ENCODE data around the gene LRRC51. TPM values are rescaled to one million over a fixed set of nuclear protein-coding genes. Genes with fewer than 3 reads are reported as not detected.
"Not testable (repeated sequence)": the region's sequence is repeated elsewhere in the genome, so short reads cannot be mapped to it uniquely, and the experiment has no call there.

The LRRC51 gene
- total RNA-seq, 1 donor from 2014 or later: 2.6 TPM

- H3K27ac ChIP-seq (ENCODE audit: low read depth, low read length): no peak overlapping the region
Measured at GRCh38 chr11:72119198-72119597, 38.5 kb downstream of the LRRC51 start.

GRCh38 chr11:72120930-72121329 is 40.3 kb downstream of the LRRC51 start:
- Histone ChIP-seq H3K36me3 (ENCODE audit: control insufficient read depth in 3 of 3, insufficient read depth in 3 of 3, low read length in 3 of 3) (no peaks in the 10 kb centered on the region), H3K27me3 (ENCODE audit: control insufficient read depth in 3 of 3, insufficient read depth in 3 of 3, low read length in 3 of 3) (peaks cover 0 to 6% (median 0%) of the 10 kb centered on the region in 3 donors), H3K4me3 (ENCODE audit: low read length in 3 of 3) (no peak overlapping the region), H3K27ac (ENCODE audit: low read depth, low read length) (no peak overlapping the region), H3K9ac (ENCODE audit: low read depth in 1 of 3, low read length in 3 of 3) (no peak overlapping the region), H3K4me1 (ENCODE audit: control insufficient read depth in 3 of 3, insufficient read depth in 3 of 3, low read length in 3 of 3) (no peaks in the 10 kb centered on the region), H3K9me3 (ENCODE audit: control insufficient read depth in 3 of 3, low read length in 3 of 3) (no peaks in the 10 kb centered on the region)

More at GRCh38 chr11:72119198-72119597, 38.5 kb downstream of the LRRC51 start:
- H3K27me3 ChIP-seq (ENCODE audit: control insufficient read depth in 3 of 3, insufficient read depth in 3 of 3, low read length in 3 of 3): peaks cover 0 to 6% (median 0%) of the 10 kb centered on the region in 3 donors
- no peak overlapping the region for H3K9ac ChIP-seq (ENCODE audit: low read depth in 1 of 3, low read length in 3 of 3)
- H3K36me3 ChIP-seq (ENCODE audit: control insufficient read depth in 3 of 3, insufficient read depth in 3 of 3, low read length in 3 of 3): no peaks in the 10 kb centered on the region
- H3K9me3 ChIP-seq (ENCODE audit: control insufficient read depth in 3 of 3, low read length in 3 of 3): no peaks in the 10 kb centered on the region
- H3K4me3 ChIP-seq (ENCODE audit: low read length in 3 of 3): no peak overlapping the region
- H3K4me1 ChIP-seq (ENCODE audit: control insufficient read depth in 3 of 3, insufficient read depth in 3 of 3, low read length in 3 of 3): no peaks in the 10 kb centered on the region

- Histone ChIP-seq H3K36me3 (ENCODE audit: control insufficient read depth in 3 of 3, insufficient read depth in 3 of 3, low read length in 3 of 3) (no peaks in the 10 kb centered on the region), H3K4me1 (ENCODE audit: control insufficient read depth in 3 of 3, insufficient read depth in 3 of 3, low read length in 3 of 3) (no peaks in the 10 kb centered on the region), H3K27me3 (ENCODE audit: control insufficient read depth in 3 of 3, insufficient read depth in 3 of 3, low read length in 3 of 3) (peaks cover 0 to 3% (median 0%) of the 10 kb centered on the region in 3 donors), H3K27ac (ENCODE audit: low read depth, low read length) (no peak overlapping the region), H3K4me3 (ENCODE audit: low read length in 3 of 3) (no peak overlapping the region), H3K9ac (ENCODE audit: low read depth in 1 of 3, low read length in 3 of 3) (no peak overlapping the region), H3K9me3 (ENCODE audit: control insufficient read depth in 3 of 3, low read length in 3 of 3) (no peaks in the 10 kb centered on the region)
Measured at GRCh38 chr11:72122607-72123006, 42.0 kb downstream of the LRRC51 start.

- Histone ChIP-seq H3K36me3 (ENCODE audit: control insufficient read depth in 3 of 3, insufficient read depth in 3 of 3, low read length in 3 of 3) (no peaks in the 10 kb centered on the region), H3K9me3 (ENCODE audit: control insufficient read depth in 3 of 3, low read length in 3 of 3) (no peaks in the 10 kb centered on the region), H3K27me3 (ENCODE audit: control insufficient read depth in 3 of 3, insufficient read depth in 3 of 3, low read length in 3 of 3) (peaks cover 0 to 3% (median 0%) of the 10 kb centered on the region in 3 donors), H3K4me1 (ENCODE audit: control insufficient read depth in 3 of 3, insufficient read depth in 3 of 3, low read length in 3 of 3) (no peaks in the 10 kb centered on the region), H3K27ac (ENCODE audit: low read depth, low read length) (no peak overlapping the region), H3K9ac (ENCODE audit: low read depth in 1 of 3, low read length in 3 of 3) (no peak overlapping the region), H3K4me3 (ENCODE audit: low read length in 3 of 3) (no peak overlapping the region)
Measured at GRCh38 chr11:72123117-72123653, 42.5 kb downstream of the LRRC51 start.

- H3K36me3 ChIP-seq (ENCODE audit: control insufficient read depth in 3 of 3, insufficient read depth in 3 of 3, low read length in 3 of 3): no peaks in the 10 kb centered on the region
- H3K27ac ChIP-seq (ENCODE audit: low read depth, low read length): no peak overlapping the region
- peaks cover 0 to 3% (median 0%) of the 10 kb centered on the region in 3 donors for H3K27me3 ChIP-seq (ENCODE audit: control insufficient read depth in 3 of 3, insufficient read depth in 3 of 3, low read length in 3 of 3)
- H3K4me1 ChIP-seq (ENCODE audit: control insufficient read depth in 3 of 3, insufficient read depth in 3 of 3, low read length in 3 of 3): no peaks in the 10 kb centered on the region
- H3K4me3 ChIP-seq (ENCODE audit: low read length in 3 of 3): no peak overlapping the region
- H3K9ac ChIP-seq (ENCODE audit: low read depth in 1 of 3, low read length in 3 of 3): no peak overlapping the region
- H3K9me3 ChIP-seq (ENCODE audit: control insufficient read depth in 3 of 3, low read length in 3 of 3): no peaks in the 10 kb centered on the region
Measured at GRCh38 chr11:72124046-72124445, 43.4 kb downstream of the LRRC51 start.

GRCh38 chr11:72125956-72126355 is 45.3 kb downstream of the LRRC51 start:
- H3K36me3 ChIP-seq (ENCODE audit: control insufficient read depth in 3 of 3, insufficient read depth in 3 of 3, low read length in 3 of 3): no peaks in the 10 kb centered on the region
- H3K4me3 ChIP-seq (ENCODE audit: low read length in 3 of 3): no peak overlapping the region
- no peak overlapping the region for H3K27ac ChIP-seq (ENCODE audit: low read depth, low read length)
- H3K9ac ChIP-seq (ENCODE audit: low read depth in 1 of 3, low read length in 3 of 3): no peak overlapping the region
- no peaks in the 10 kb centered on the region for H3K4me1 ChIP-seq (ENCODE audit: control insufficient read depth in 3 of 3, insufficient read depth in 3 of 3, low read length in 3 of 3)
- no peaks in the 10 kb centered on the region for H3K9me3 ChIP-seq (ENCODE audit: control insufficient read depth in 3 of 3, low read length in 3 of 3)
- no peaks in the 10 kb centered on the region for H3K27me3 ChIP-seq (ENCODE audit: control insufficient read depth in 3 of 3, insufficient read depth in 3 of 3, low read length in 3 of 3)

GRCh38 chr11:72127923-72128322 is 47.3 kb downstream of the LRRC51 start:
- Histone ChIP-seq H3K27me3 (ENCODE audit: control insufficient read depth in 3 of 3, insufficient read depth in 3 of 3, low read length in 3 of 3) (no peaks in the 10 kb centered on the region), H3K27ac (ENCODE audit: low read depth, low read length) (no peak overlapping the region), H3K9me3 (ENCODE audit: control insufficient read depth in 3 of 3, low read length in 3 of 3) (no peaks in the 10 kb centered on the region), H3K4me3 (ENCODE audit: low read length in 3 of 3) (no peak overlapping the region), H3K4me1 (ENCODE audit: control insufficient read depth in 3 of 3, insufficient read depth in 3 of 3, low read length in 3 of 3) (no peaks in the 10 kb centered on the region), H3K36me3 (ENCODE audit: control insufficient read depth in 3 of 3, insufficient read depth in 3 of 3, low read length in 3 of 3) (no peaks in the 10 kb centered on the region), H3K9ac (ENCODE audit: low read depth in 1 of 3, low read length in 3 of 3) (no peak overlapping the region)

GRCh38 chr11:72129381-72129780 is 48.7 kb downstream of the LRRC51 start:
- no peak overlapping the region for H3K9ac ChIP-seq (ENCODE audit: low read depth in 1 of 3, low read length in 3 of 3)
- no peaks in the 10 kb centered on the region for H3K36me3 ChIP-seq (ENCODE audit: control insufficient read depth in 3 of 3, insufficient read depth in 3 of 3, low read length in 3 of 3)

GRCh38 chr11:72132646-72133045 is 52.0 kb downstream of the LRRC51 start:
- no peak overlapping the region for H3K4me3 ChIP-seq (ENCODE audit: low read length in 3 of 3)
- H3K9me3 ChIP-seq (ENCODE audit: control insufficient read depth in 3 of 3, low read length in 3 of 3): no peaks in the 10 kb centered on the region
- no peaks in the 10 kb centered on the region for H3K27me3 ChIP-seq (ENCODE audit: control insufficient read depth in 3 of 3, insufficient read depth in 3 of 3, low read length in 3 of 3)
- H3K27ac ChIP-seq (ENCODE audit: low read depth, low read length): no peak overlapping the region
- no peak overlapping the region for H3K9ac ChIP-seq (ENCODE audit: low read depth in 1 of 3, low read length in 3 of 3)
- no peaks in the 10 kb centered on the region for H3K36me3 ChIP-seq (ENCODE audit: control insufficient read depth in 3 of 3, insufficient read depth in 3 of 3, low read length in 3 of 3)
- no peaks in the 10 kb centered on the region for H3K4me1 ChIP-seq (ENCODE audit: control insufficient read depth in 3 of 3, insufficient read depth in 3 of 3, low read length in 3 of 3)

More at GRCh38 chr11:72129381-72129780, 48.7 kb downstream of the LRRC51 start:
- H3K27me3 ChIP-seq (ENCODE audit: control insufficient read depth in 3 of 3, insufficient read depth in 3 of 3, low read length in 3 of 3): no peaks in the 10 kb centered on the region
- H3K4me1 ChIP-seq (ENCODE audit: control insufficient read depth in 3 of 3, insufficient read depth in 3 of 3, low read length in 3 of 3): no peaks in the 10 kb centered on the region
- no peaks in the 10 kb centered on the region for H3K9me3 ChIP-seq (ENCODE audit: control insufficient read depth in 3 of 3, low read length in 3 of 3)
- H3K27ac ChIP-seq (ENCODE audit: low read depth, low read length): no peak overlapping the region
- no peak overlapping the region for H3K4me3 ChIP-seq (ENCODE audit: low read length in 3 of 3)

GRCh38 chr11:72135473-72135872 is 54.8 kb downstream of the LRRC51 start, which contains the start of gene FOLR3:
Gene FOLR3, plus strand, starts transcription at chr11:72135725. Its CDS starts 228 bp downstream, at chr11:72135953.
- not testable (repeated sequence) for H3K36me3 ChIP-seq (ENCODE audit: control insufficient read depth in 3 of 3, insufficient read depth in 3 of 3, low read length in 3 of 3); H3K4me3 ChIP-seq (ENCODE audit: low read length in 3 of 3); H3K9ac ChIP-seq (ENCODE audit: low read depth in 1 of 3, low read length in 3 of 3); H3K27me3 ChIP-seq (ENCODE audit: control insufficient read depth in 3 of 3, insufficient read depth in 3 of 3, low read length in 3 of 3); H3K27ac ChIP-seq (ENCODE audit: low read depth, low read length); H3K4me1 ChIP-seq (ENCODE audit: control insufficient read depth in 3 of 3, insufficient read depth in 3 of 3, low read length in 3 of 3); H3K9me3 ChIP-seq (ENCODE audit: control insufficient read depth in 3 of 3, low read length in 3 of 3)
